ENCODE data around the gene SERPINB7.

GRCh38 chr18:63799189-63799588 is 24.0 kb downstream of the SERPINB7 start:
- TF ChIP-seq SP1 (IDR thresholded peaks at IDR 0.05) = no peak
- no peak for TF ChIP-seq FOXM1 (IDR thresholded peaks at IDR 0.05; ENCODE audit: borderline replicate concordance)
- no peak for TF ChIP-seq BHLHE40 (IDR thresholded peaks at IDR 0.05; ENCODE audit: borderline replicate concordance)

Data from HEK293T (cell line).